ENCODE data around the gene PTGR3.

The PTGR3 gene

GRCh38 chr18:75214766-75215510, 6.0 kb upstream of the PTGR3 start:
- no peak for TF ChIP-seq ZNF274 (IDR thresholded peaks at IDR 0.05; ENCODE audit: low read depth, low read length)
- no peak overlapping the region for H3K4me3 ChIP-seq (ENCODE audit: low read length)

GRCh38 chr18:75214332-75214690, 5.4 kb upstream of the PTGR3 start:
- no peak overlapping the region for H3K4me3 ChIP-seq (ENCODE audit: low read length)
- TF ChIP-seq ZNF274 (IDR thresholded peaks at IDR 0.05; ENCODE audit: low read depth, low read length): no peak

GRCh38 chr18:75213611-75214331, 4.8 kb upstream of the PTGR3 start:
- no peak overlapping the region for H3K4me3 ChIP-seq (ENCODE audit: low read length)
- TF ChIP-seq ZNF274 (IDR thresholded peaks at IDR 0.05; ENCODE audit: low read depth, low read length): no peak

- no peak for TF ChIP-seq ZNF274 (IDR thresholded peaks at IDR 0.05; ENCODE audit: low read depth, low read length)
- peak overlapping the region; percentile 88 for H3K4me3 ChIP-seq (ENCODE audit: low read length)
Observed at GRCh38 chr18:75212751-75213090, 3.8 kb upstream of the PTGR3 start.

- H3K4me3 ChIP-seq (ENCODE audit: low read length): peak overlapping the region; percentile 88
- TF ChIP-seq ZNF274 (IDR thresholded peaks at IDR 0.05; ENCODE audit: low read depth, low read length): no peak
Observed at GRCh38 chr18:75211953-75212750, 3.2 kb upstream of the PTGR3 start.

GRCh38 chr18:75211626-75211952, 2.6 kb upstream of the PTGR3 start:
- peak overlapping the region; percentile 88; the same call in 1 of the 2 replicates for H3K4me3 ChIP-seq (ENCODE audit: low read length)

GRCh38 chr18:75211002-75211621, 2.2 kb upstream of the PTGR3 start:
- peak overlapping the region; percentile 71 for H3K4me3 ChIP-seq (ENCODE audit: low read length)

More at GRCh38 chr18:75211626-75211952, 2.6 kb upstream of the PTGR3 start:
- no peak for TF ChIP-seq ZNF274 (IDR thresholded peaks at IDR 0.05; ENCODE audit: low read depth, low read length)

GRCh38 chr18:75210274-75211001, 1.5 kb upstream of the PTGR3 start, which contains the start of gene TSHZ1:
TSS of gene TSHZ1 (plus strand) at chr18:75210797. CDS start at chr18:75211877, 1,080 bp downstream.
- H3K4me3 ChIP-seq (ENCODE audit: low read length): peak within 1 kb of the TSS; percentile 88
- no peak for TF ChIP-seq ZNF274 (IDR thresholded peaks at IDR 0.05; ENCODE audit: low read depth, low read length)

More at GRCh38 chr18:75211002-75211621, 2.2 kb upstream of the PTGR3 start:
- no peak for TF ChIP-seq ZNF274 (IDR thresholded peaks at IDR 0.05; ENCODE audit: low read depth, low read length)

GRCh38 chr18:75209951-75210258, 966 bp upstream of the PTGR3 start:
- peak overlapping the region; percentile 71 for H3K4me3 ChIP-seq (ENCODE audit: low read length)
- TF ChIP-seq ZNF274 (IDR thresholded peaks at IDR 0.05; ENCODE audit: low read depth, low read length): no peak

GRCh38 chr18:75208836-75209128, 157 bp downstream of the PTGR3 start:
- no peak for TF ChIP-seq ZNF274 (IDR thresholded peaks at IDR 0.05; ENCODE audit: low read depth, low read length)
- H3K4me3 ChIP-seq (ENCODE audit: low read length): peak overlapping the region; percentile 71

- peak overlapping the region; percentile 71 for H3K4me3 ChIP-seq (ENCODE audit: low read length)
- TF ChIP-seq ZNF274 (IDR thresholded peaks at IDR 0.05; ENCODE audit: low read depth, low read length): no peak
Observed at GRCh38 chr18:75208155-75208835, 644 bp downstream of the PTGR3 start.

GRCh38 chr18:75207310-75208154, 1.4 kb downstream of the PTGR3 start:
- TF ChIP-seq ZNF274 (IDR thresholded peaks at IDR 0.05; ENCODE audit: low read depth, low read length): no peak
- H3K4me3 ChIP-seq (ENCODE audit: low read length): peak overlapping the region; percentile 71
